GM12801 (cell line): Measurements from ENCODE around the gene TPRN.

Source experiments
- CTCF ChIP-seq: IDR thresholded peaks from one replicate; pipeline ENCODE4 v1.5.1; 2011; ENCODE audit warnings: control low read depth; ENCODE audit not compliant: insufficient read length; ENCODE audit errors: extremely low read depth

Gene TPRN

GRCh38 chr9:137221506-137222111 is 21.1 kb upstream of the TPRN start:
- no peak for TF ChIP-seq CTCF

DNA sequence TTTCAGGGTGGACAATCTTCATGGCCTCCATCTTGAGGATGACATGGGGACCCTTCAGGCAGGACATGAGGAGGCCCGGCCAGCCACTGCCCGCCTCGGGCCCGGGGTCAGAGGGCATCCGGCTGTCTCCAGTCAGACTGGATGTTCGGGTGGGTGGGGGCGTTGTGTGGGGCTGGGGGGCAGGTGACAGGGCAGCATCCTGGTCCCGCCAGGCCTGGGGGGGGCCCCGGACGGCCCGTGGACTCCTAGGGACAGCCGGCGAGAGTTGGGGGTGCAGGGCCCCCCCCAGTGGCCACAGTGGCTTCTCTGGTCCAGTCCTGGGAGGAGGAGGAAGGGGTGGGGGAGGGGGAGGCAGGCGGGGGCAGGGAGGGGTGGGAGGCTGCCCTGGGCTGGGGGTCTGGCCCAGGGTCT is 20.6 kb upstream of the TPRN start:
- TF ChIP-seq CTCF: no peak

DNA sequence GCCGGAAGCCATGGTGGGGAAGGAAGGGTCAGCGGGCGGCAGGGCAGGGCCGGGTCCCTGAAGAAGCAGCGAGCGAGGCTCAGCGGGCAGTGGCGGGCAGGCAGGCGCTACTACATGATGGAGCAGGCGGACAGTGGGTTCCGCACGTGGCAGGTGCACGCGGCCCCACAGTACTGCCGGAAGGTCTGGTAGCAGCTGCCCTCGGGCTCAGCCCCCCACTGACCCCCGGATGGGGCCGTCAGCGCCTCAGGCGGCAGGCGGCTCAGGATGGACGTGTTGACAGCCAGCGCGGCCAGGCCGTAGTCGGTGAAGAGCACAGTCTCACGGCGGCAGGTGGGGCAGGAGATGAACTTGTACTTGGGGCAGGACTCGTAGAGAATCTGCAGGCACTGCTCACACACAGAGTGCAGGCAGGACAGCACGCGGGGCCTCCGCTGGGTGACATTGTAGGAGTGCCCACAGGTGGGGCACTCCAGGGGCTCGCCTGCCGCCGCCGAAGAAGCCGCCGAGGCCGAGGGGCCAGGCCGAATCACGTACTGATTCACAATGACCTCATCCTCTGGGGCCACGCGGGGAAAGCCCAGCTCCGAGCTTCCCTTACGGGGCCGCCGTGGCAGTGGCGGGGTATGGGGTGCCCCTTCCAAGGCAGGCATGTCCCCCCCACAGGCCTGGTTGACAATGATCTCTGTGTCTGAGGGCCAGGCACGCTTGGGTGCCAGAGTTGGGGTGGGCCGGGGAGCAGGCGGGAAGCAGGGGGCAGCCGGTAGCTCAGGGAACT is 20.0 kb upstream of the TPRN start:
- TF ChIP-seq CTCF: no peak

DNA sequence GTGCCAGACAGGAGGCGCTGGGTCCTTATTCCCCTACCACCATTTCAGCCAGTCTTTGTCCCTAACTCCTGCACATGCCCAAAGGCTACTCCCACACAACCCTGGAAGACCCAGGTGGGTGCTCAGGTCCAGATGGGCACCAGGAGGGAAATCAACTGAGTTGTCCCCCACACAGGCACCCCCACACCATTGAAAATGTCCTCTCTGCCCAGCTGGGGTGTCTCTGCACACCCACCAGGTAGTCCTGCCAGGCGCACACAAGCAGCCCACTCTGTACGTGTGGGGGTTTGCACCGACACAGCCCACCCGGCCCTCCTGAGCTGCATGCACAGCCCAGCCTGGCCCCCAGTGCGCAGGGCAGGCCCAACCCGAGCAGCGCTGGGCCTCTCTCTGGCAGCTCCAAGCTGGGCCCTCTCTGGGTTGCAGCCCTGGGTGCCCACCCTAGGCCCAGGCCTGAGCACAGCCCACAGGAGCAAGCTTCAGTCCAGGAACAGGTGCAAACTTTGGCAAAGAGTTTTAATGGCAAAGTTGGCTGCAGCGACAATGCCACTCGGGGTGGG is 19.3 kb upstream of the TPRN start:
- TF ChIP-seq CTCF: no peak

DNA sequence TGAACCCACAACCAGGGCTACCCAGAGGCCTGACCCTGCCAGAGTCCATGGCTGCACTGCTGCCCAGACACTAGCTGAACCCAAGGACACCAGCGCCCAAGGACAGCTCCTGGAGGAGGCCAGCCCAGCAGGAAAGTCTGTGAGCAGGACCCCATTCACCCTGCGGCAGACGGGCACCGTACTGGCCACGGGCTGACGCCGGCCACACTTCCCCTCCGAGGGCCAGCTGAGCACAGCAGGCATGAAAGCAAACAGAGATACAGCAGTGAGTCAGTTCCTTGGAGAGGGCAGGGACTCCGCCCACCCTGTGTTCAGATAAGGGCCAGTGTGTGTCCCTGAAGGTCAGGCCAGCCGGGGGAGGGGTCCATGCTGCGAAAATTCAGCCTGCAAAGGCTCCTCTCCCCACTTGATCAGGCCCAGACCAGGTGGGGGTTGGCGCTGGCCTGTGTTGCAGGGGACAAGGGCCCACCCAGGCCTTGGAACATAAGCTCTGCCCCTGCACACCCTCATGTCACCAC is 18.3 kb upstream of the TPRN start:
- no peak for TF ChIP-seq CTCF

DNA sequence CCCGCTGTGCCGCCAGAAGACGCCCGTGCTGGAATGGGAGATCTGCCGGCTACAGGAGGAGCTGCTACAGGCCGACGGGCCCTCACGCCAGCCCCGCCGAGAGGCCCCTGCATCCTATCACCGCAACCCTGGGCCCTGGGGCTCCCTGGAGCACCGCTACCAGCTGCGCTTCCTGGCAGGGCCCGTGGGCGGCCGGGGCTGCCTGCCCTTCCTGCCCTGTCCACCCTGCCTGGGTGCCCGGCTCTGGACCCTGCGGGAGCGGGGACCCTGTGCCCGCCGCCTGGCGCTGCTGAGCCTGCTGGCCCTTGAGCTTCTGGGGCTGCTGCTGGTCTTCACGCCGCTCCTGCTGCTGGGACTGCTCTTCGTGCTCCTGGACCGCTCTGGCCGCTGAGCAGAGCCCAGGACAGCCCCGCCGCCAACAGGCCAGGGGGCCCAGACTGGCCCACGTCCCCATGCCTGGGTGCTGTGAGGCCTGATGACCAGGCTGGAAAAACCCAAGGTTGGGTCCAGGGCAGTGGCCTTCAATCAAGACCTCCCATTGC is 17.7 kb upstream of the TPRN start:
- no peak for TF ChIP-seq CTCF
